ENCODE data around the gene AFF3. TPM values are rescaled to one million over a fixed set of nuclear protein-coding genes. Genes with fewer than 3 reads are reported as not detected.

The AFF3 gene
- total and polyA plus RNA-seq, 3 experiments from 2014 or later = 0.48 to 1.3 (median 0.53) TPM

GRCh38 chr2:99980176-99980575 is 162.2 kb downstream of the AFF3 start:
- H3K27me3 Mint-ChIP-seq = no peaks in the 10 kb centered on the region
- Histone ChIP-seq H3K27ac (ENCODE audit: low read depth, low read length) (no peak overlapping the region), H3K4me3 (ENCODE audit: low read length) (no peak overlapping the region), H3K27me3 (ENCODE audit: insufficient read depth, low read length, poor library complexity, severe bottlenecking) (no peaks in the 10 kb centered on the region), H3K4me1 (ENCODE audit: insufficient read depth, low read length) (no peaks in the 10 kb centered on the region), H3K9me3 (ENCODE audit: low read length) (no peaks in the 10 kb centered on the region), H3K36me3 (ENCODE audit: insufficient read depth, low read length) (no peaks in the 10 kb centered on the region)
- DNase-seq = no peak
- H3K27ac Mint-ChIP-seq = no peak overlapping the region
- H3K4me1 Mint-ChIP-seq = no peaks in the 10 kb centered on the region
- ChIA-PET POLR2A (no interaction called here), CTCF (no interaction called here)
- peaks cover 0 to 2% (median 0%) of the 10 kb centered on the region in 3 donors for H3K36me3 Mint-ChIP-seq
- no peaks in the 10 kb centered on the region for H3K9me3 Mint-ChIP-seq
- H3K4me3 Mint-ChIP-seq = no peak overlapping the region

GRCh38 chr2:99977966-99978365 is 164.4 kb downstream of the AFF3 start:
- POLR2A ChIA-PET = no interaction called here
- no peaks in the 10 kb centered on the region for H3K9me3 Mint-ChIP-seq

GRCh38 chr2:99975386-99975785 is 167.0 kb downstream of the AFF3 start:
- H3K4me1 ChIP-seq (ENCODE audit: insufficient read depth, low read length) = no peaks in the 10 kb centered on the region
- Mint-ChIP-seq H3K4me1 (no peaks in the 10 kb centered on the region), H3K36me3 (no peaks in the 10 kb centered on the region), H3K27me3 (no peaks in the 10 kb centered on the region), H3K4me3 (no peak overlapping the region), H3K27ac (no peak overlapping the region), H3K9me3 (no peaks in the 10 kb centered on the region)
- no peak for DNase-seq
- no peak overlapping the region for H3K4me3 ChIP-seq (ENCODE audit: low read length)
- POLR2A ChIA-PET = no interaction called here
- no peaks in the 10 kb centered on the region for H3K36me3 ChIP-seq (ENCODE audit: insufficient read depth, low read length)
- H3K27ac ChIP-seq (ENCODE audit: low read depth, low read length) = no peak overlapping the region
- H3K27me3 ChIP-seq (ENCODE audit: insufficient read depth, low read length, poor library complexity, severe bottlenecking) = no peaks in the 10 kb centered on the region
- CTCF ChIA-PET = no interaction called here
- no peaks in the 10 kb centered on the region for H3K9me3 ChIP-seq (ENCODE audit: low read length)

More at GRCh38 chr2:99977966-99978365, 164.4 kb downstream of the AFF3 start:
- Mint-ChIP-seq H3K4me3 (no peak overlapping the region), H3K27ac (no peak overlapping the region), H3K36me3 (peaks cover 0 to 2% (median 0%) of the 10 kb centered on the region in 3 donors), H3K27me3 (no peaks in the 10 kb centered on the region), H3K4me1 (no peaks in the 10 kb centered on the region)
- DNase-seq = no peak
- H3K36me3 ChIP-seq (ENCODE audit: insufficient read depth, low read length) = no peaks in the 10 kb centered on the region
- H3K4me3 ChIP-seq (ENCODE audit: low read length) = no peak overlapping the region
- no peak overlapping the region for H3K27ac ChIP-seq (ENCODE audit: low read depth, low read length)
- H3K4me1 ChIP-seq (ENCODE audit: insufficient read depth, low read length) = no peaks in the 10 kb centered on the region
- H3K9me3 ChIP-seq (ENCODE audit: low read length) = no peaks in the 10 kb centered on the region
- H3K27me3 ChIP-seq (ENCODE audit: insufficient read depth, low read length, poor library complexity, severe bottlenecking) = no peaks in the 10 kb centered on the region
- CTCF ChIA-PET = no interaction called here

- POLR2A ChIA-PET = no interaction called here
- Histone ChIP-seq H3K4me1 (ENCODE audit: insufficient read depth, low read length) (no peaks in the 10 kb centered on the region), H3K9me3 (ENCODE audit: low read length) (no peaks in the 10 kb centered on the region), H3K36me3 (ENCODE audit: insufficient read depth, low read length) (no peaks in the 10 kb centered on the region), H3K27me3 (ENCODE audit: insufficient read depth, low read length, poor library complexity, severe bottlenecking) (no peaks in the 10 kb centered on the region), H3K4me3 (ENCODE audit: low read length) (no peak overlapping the region), H3K27ac (ENCODE audit: low read depth, low read length) (no peak overlapping the region)
- no peak overlapping the region for H3K4me3 Mint-ChIP-seq
- DNase-seq = no peak
- no peaks in the 10 kb centered on the region for H3K4me1 Mint-ChIP-seq
- no peaks in the 10 kb centered on the region for H3K9me3 Mint-ChIP-seq
- H3K27me3 Mint-ChIP-seq = no peaks in the 10 kb centered on the region
- CTCF ChIA-PET = no interaction called here
- H3K27ac Mint-ChIP-seq = no peak overlapping the region
- H3K36me3 Mint-ChIP-seq = no peaks in the 10 kb centered on the region
These were observed 167.6 kb downstream of the AFF3 start for GRCh38 chr2:99974682-99975375.

GRCh38 chr2:99974275-99974674 is 168.1 kb downstream of the AFF3 start:
- no peak overlapping the region for H3K4me3 Mint-ChIP-seq
- H3K27me3 Mint-ChIP-seq = no peaks in the 10 kb centered on the region
- no peaks in the 10 kb centered on the region for H3K9me3 Mint-ChIP-seq
- H3K9me3 ChIP-seq (ENCODE audit: low read length) = no peaks in the 10 kb centered on the region
- H3K36me3 Mint-ChIP-seq = no peaks in the 10 kb centered on the region
- ChIA-PET CTCF (no interaction called here), POLR2A (no interaction called here)
- no peaks in the 10 kb centered on the region for H3K36me3 ChIP-seq (ENCODE audit: insufficient read depth, low read length)
- H3K4me1 ChIP-seq (ENCODE audit: insufficient read depth, low read length) = no peaks in the 10 kb centered on the region
- no peaks in the 10 kb centered on the region for H3K4me1 Mint-ChIP-seq
- H3K27ac ChIP-seq (ENCODE audit: low read depth, low read length) = no peak overlapping the region
- no peak for DNase-seq
- H3K27me3 ChIP-seq (ENCODE audit: insufficient read depth, low read length, poor library complexity, severe bottlenecking) = no peaks in the 10 kb centered on the region
- no peak overlapping the region for H3K4me3 ChIP-seq (ENCODE audit: low read length)
- no peak overlapping the region for H3K27ac Mint-ChIP-seq

GRCh38 chr2:99971326-99971900 is 171.0 kb downstream of the AFF3 start:
- ChIA-PET CTCF (no interaction called here), POLR2A (no interaction called here)
- Mint-ChIP-seq H3K4me3 (no peak overlapping the region), H3K36me3 (no peaks in the 10 kb centered on the region), H3K4me1 (no peaks in the 10 kb centered on the region), H3K9me3 (no peaks in the 10 kb centered on the region), H3K27me3 (no peaks in the 10 kb centered on the region), H3K27ac (no peak overlapping the region)
- DNase-seq = no peak
- Histone ChIP-seq H3K9me3 (ENCODE audit: low read length) (no peaks in the 10 kb centered on the region), H3K27me3 (ENCODE audit: insufficient read depth, low read length, poor library complexity, severe bottlenecking) (no peaks in the 10 kb centered on the region), H3K36me3 (ENCODE audit: insufficient read depth, low read length) (no peaks in the 10 kb centered on the region), H3K27ac (ENCODE audit: low read depth, low read length) (no peak overlapping the region), H3K4me1 (ENCODE audit: insufficient read depth, low read length) (no peaks in the 10 kb centered on the region), H3K4me3 (ENCODE audit: low read length) (no peak overlapping the region)

- Mint-ChIP-seq H3K27ac (no peak overlapping the region), H3K9me3 (no peaks in the 10 kb centered on the region), H3K4me3 (no peak overlapping the region), H3K4me1 (no peaks in the 10 kb centered on the region), H3K36me3 (no peaks in the 10 kb centered on the region), H3K27me3 (no peaks in the 10 kb centered on the region)
- no peak for DNase-seq
- Histone ChIP-seq H3K27ac (ENCODE audit: low read depth, low read length) (no peak overlapping the region), H3K9me3 (ENCODE audit: low read length) (no peaks in the 10 kb centered on the region), H3K4me3 (ENCODE audit: low read length) (no peak overlapping the region), H3K4me1 (ENCODE audit: insufficient read depth, low read length) (no peaks in the 10 kb centered on the region), H3K27me3 (ENCODE audit: insufficient read depth, low read length, poor library complexity, severe bottlenecking) (no peaks in the 10 kb centered on the region), H3K36me3 (ENCODE audit: insufficient read depth, low read length) (no peaks in the 10 kb centered on the region)
- POLR2A ChIA-PET = no interaction called here
- CTCF ChIA-PET = no interaction called here
These were observed 172.0 kb downstream of the AFF3 start for GRCh38 chr2:99970292-99970868.

GRCh38 chr2:99961196-99961913 is 181.0 kb downstream of the AFF3 start:
- Mint-ChIP-seq H3K9me3 (no peaks in the 10 kb centered on the region), H3K27me3 (no peaks in the 10 kb centered on the region), H3K4me1 (no peaks in the 10 kb centered on the region), H3K27ac (no peak overlapping the region), H3K4me3 (no peak overlapping the region), H3K36me3 (no peaks in the 10 kb centered on the region)
- Histone ChIP-seq H3K9me3 (ENCODE audit: low read length) (no peaks in the 10 kb centered on the region), H3K4me3 (ENCODE audit: low read length) (no peak overlapping the region), H3K36me3 (ENCODE audit: insufficient read depth, low read length) (no peaks in the 10 kb centered on the region), H3K27me3 (ENCODE audit: insufficient read depth, low read length, poor library complexity, severe bottlenecking) (no peaks in the 10 kb centered on the region), H3K27ac (ENCODE audit: low read depth, low read length) (no peak overlapping the region), H3K4me1 (ENCODE audit: insufficient read depth, low read length) (no peaks in the 10 kb centered on the region)
- DNase-seq = no peak
- POLR2A ChIA-PET = no interaction called here
- CTCF ChIA-PET = no interaction called here

Measured in CD8-positive, alpha-beta memory T cell (primary cell).